ENCODE measurements around the gene SCN1B.

DNA sequence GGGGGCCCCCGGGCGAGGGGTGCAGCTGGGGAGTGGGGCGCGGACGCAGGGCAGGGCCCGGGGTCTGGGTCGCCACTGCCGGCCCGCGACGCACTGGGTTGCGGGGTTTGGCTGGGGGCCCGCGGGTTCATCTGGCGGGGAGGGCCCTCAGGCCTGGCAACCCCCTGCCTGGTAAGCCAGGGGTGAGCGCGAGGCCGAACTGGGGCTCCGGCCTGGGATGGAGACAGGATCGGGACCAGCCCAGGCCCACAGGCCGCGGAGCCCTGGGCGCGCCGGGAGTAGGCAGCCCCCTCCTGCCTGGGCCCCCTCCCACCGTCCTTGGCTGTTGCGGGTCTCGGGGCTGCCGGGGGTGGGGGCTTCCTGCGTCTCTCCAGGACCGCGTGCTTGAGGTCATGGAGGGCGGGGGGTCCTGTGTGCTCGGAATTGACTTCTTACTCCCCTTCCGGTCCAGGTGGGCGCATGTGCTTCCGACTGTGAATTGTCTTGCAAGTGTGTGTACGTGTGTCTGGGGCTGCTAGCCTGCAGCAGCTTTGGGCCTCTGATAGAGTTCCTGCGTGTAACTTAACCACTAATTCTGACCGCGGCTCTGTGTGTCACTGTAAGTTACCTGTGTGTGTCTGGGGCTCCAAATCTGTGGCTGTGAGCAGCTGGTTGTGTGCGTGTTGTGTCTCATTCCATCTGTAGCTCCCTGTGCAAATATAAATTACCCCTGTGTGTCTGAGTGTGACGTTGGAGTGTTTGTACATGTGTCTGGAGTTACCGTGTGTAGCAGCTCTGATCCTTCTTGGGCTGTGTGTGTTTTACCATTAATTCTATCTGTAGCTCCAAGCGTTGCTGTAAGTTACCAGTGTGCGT lies 29.4 kb upstream of the SCN1B start:
- TF ChIP-seq POLR2A (IDR thresholded peaks at IDR 0.05), result no peak
- TF ChIP-seq, protein P1, sequence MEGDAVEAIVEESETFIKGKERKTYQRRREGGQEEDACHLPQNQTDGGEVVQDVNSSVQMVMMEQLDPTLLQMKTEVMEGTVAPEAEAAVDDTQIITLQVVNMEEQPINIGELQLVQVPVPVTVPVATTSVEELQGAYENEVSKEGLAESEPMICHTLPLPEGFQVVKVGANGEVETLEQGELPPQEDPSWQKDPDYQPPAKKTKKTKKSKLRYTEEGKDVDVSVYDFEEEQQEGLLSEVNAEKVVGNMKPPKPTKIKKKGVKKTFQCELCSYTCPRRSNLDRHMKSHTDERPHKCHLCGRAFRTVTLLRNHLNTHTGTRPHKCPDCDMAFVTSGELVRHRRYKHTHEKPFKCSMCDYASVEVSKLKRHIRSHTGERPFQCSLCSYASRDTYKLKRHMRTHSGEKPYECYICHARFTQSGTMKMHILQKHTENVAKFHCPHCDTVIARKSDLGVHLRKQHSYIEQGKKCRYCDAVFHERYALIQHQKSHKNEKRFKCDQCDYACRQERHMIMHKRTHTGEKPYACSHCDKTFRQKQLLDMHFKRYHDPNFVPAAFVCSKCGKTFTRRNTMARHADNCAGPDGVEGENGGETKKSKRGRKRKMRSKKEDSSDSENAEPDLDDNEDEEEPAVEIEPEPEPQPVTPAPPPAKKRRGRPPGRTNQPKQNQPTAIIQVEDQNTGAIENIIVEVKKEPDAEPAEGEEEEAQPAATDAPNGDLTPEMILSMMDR (IDR thresholded peaks at IDR 0.05 in 4 of 5, conservative IDR thresholded peaks at IDR 0.05 in 1 of 5), result no peak
